Measurements from ENCODE around the gene DCTN1.

GRCh38 chr2:74327627-74328026 lies 52.5 kb downstream of the DCTN1 start:
- no peak for TF ChIP-seq POLR2A (IDR thresholded peaks at IDR 0.05; ENCODE audit: extremely low read depth, insufficient read length)
- TF ChIP-seq, protein P1, sequence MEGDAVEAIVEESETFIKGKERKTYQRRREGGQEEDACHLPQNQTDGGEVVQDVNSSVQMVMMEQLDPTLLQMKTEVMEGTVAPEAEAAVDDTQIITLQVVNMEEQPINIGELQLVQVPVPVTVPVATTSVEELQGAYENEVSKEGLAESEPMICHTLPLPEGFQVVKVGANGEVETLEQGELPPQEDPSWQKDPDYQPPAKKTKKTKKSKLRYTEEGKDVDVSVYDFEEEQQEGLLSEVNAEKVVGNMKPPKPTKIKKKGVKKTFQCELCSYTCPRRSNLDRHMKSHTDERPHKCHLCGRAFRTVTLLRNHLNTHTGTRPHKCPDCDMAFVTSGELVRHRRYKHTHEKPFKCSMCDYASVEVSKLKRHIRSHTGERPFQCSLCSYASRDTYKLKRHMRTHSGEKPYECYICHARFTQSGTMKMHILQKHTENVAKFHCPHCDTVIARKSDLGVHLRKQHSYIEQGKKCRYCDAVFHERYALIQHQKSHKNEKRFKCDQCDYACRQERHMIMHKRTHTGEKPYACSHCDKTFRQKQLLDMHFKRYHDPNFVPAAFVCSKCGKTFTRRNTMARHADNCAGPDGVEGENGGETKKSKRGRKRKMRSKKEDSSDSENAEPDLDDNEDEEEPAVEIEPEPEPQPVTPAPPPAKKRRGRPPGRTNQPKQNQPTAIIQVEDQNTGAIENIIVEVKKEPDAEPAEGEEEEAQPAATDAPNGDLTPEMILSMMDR (IDR thresholded peaks at IDR 0.05; ENCODE audit: low read depth, low read length) = no peak
- no peak for TF ChIP-seq MAX (IDR thresholded peaks at IDR 0.05; ENCODE audit: low read depth, low read length)
